Panc1 (cell line): ENCODE results near the gene AP2B1. TPM values are rescaled to one million over a fixed set of nuclear protein-coding genes. Genes with fewer than 3 reads are reported as not detected.

Source experiments
- ATAC-seq: fragments of 200-7000 bp; cut with Tn5 transposase; 2 replicates; pipeline ENCODE4 v1.9.1; 2020; ENCODE audit warnings: mild to moderate bottlenecking, moderate library complexity
- BruUV-seq: library from RNA; stranded (reverse); fragments of 400-500 nt; replicated peaks from 2 replicates; lab custom pipeline; 2021; lab: Mats Ljungman, UMichigan
- CTCF ChIA-PET: fragments of 300-600 bp; sonication (Branson Sonifier 250); formaldehyde crosslinking; loops from one replicate; lab custom pipeline; 2022; ENCODE audit warnings: antibody characterized with exemption; lab: Charles Lee
- POLR2A ChIA-PET: fragments of 300-600 bp; sonication (Branson Sonifier 250); formaldehyde crosslinking; loops from one replicate; lab custom pipeline; 2022; ENCODE audit warnings: antibody characterized with exemption; lab: Charles Lee
- DNase-seq: peaks from one replicate; pipeline ENCODE4 v3.0.0-alpha.2; 2010; ENCODE audit warnings: low read depth, low spot score
- H3K27ac ChIP-seq: 2 replicates; pipeline ENCODE4 v1.5.1; 2011; ENCODE audit warnings: mild to moderate bottlenecking, low read length, inconsistent platforms
- H3K27me3 ChIP-seq: fragments of 200-500 bp; sonication (Bioruptor generic); 2 replicates; pipeline ENCODE4 v1.6.0; 2014; ENCODE audit warnings: low read length, inconsistent platforms; ENCODE audit not compliant: control insufficient read depth, insufficient read depth
- H3K36me3 ChIP-seq: fragments of 200-500 bp; sonication (Bioruptor generic); 2 replicates; pipeline ENCODE4 v1.5.1; 2014; ENCODE audit warnings: inconsistent platforms, mild to moderate bottlenecking, low read length, moderate library complexity; ENCODE audit not compliant: control insufficient read depth, insufficient read depth
- H3K4me1 ChIP-seq: 2 replicates; pipeline ENCODE4 v1.5.1; 2011; ENCODE audit warnings: inconsistent platforms, mild to moderate bottlenecking, low read length, moderate library complexity; ENCODE audit not compliant: control insufficient read depth, insufficient read depth
- H3K4me3 ChIP-seq, 2 experiments: 2 replicates each; pipeline ENCODE4 v1.5.1; 2011 to 2012; ENCODE audit warnings: low read depth in 2 of 2, low read length in 2 of 2, mild to moderate bottlenecking in 2 of 2, inconsistent platforms in 1 of 2, moderate library complexity in 1 of 2
- H3K9me3 ChIP-seq: fragments of 200-500 bp; sonication (Bioruptor generic); 2 replicates; pipeline ENCODE4 v1.5.1; 2014; ENCODE audit warnings: low read depth, mild to moderate bottlenecking, inconsistent platforms, low read length, moderate library complexity; ENCODE audit not compliant: control insufficient read depth, insufficient read depth
- POLR2AphosphoS5 ChIP-seq: IDR thresholded peaks from 2 replicates; pipeline ENCODE4 v1.6.1; 2012; ENCODE audit warnings: mild to moderate bottlenecking, low read depth, low read length, moderate library complexity
- REST ChIP-seq, 2 experiments: IDR thresholded peaks; 2 replicates each; pipeline ENCODE4 v1.6.1; 2011 to 2012; ENCODE audit warnings: low read depth in 2 of 2, control low read depth in 1 of 2, low read length in 1 of 2, mild to moderate bottlenecking in 1 of 2, moderate library complexity in 1 of 2; ENCODE audit not compliant: insufficient read depth in 1 of 2
- SIN3A ChIP-seq: IDR thresholded peaks from 2 replicates; pipeline ENCODE4 v1.6.1; 2012; ENCODE audit warnings: low read depth, mild to moderate bottlenecking, low read length, moderate library complexity, borderline replicate concordance; ENCODE audit not compliant: insufficient read depth
- TCF7L2 ChIP-seq: IDR thresholded peaks from 2 replicates; pipeline ENCODE4 v1.6.1; 2011; ENCODE audit warnings: mild to moderate bottlenecking, low read depth, low read length, inconsistent platforms
- in situ Hi-C: cut with HindIII; loops from 2 replicates; pipeline ENCODE4 v1.10.0; 2016; ENCODE audit warnings: low sequenced_read_pairs, low pct_unique_long_range_greater_than_20kb
- intact Hi-C: fragments of 100-400 bp; cut with micrococcal nuclease; formaldehyde crosslinking; loops from one replicate; pipeline ENCODE4 v1.10.0; 2022; ENCODE audit not compliant: unreplicated experiment
- total RNA-seq: library from RNA; stranded (reverse); gene quantifications from one replicate; pipeline ENCODE4 v1.2.1, GENCODE V29; 2021; ENCODE audit not compliant: unreplicated experiment
- TF ChIP-seq, protein P1 (sequence below): fragments of 450-650 bp; IDR thresholded peaks from 2 replicates; pipeline ENCODE4 v1.5.1; 2017; ENCODE audit warnings: mild to moderate bottlenecking

Gene AP2B1
- total RNA-seq, 1 experiment from 2014 or later, result 446 TPM

GRCh38 chr17:35577830-35578196, 9.3 kb upstream of the AP2B1 start:
- ATAC-seq (peak; percentile 41; the same call in 1 of the 2 replicates), DNase-seq (no peak)
- intact Hi-C loops (no loop called here), in situ Hi-C loops (no loop called here)
- Histone ChIP-seq H3K9me3 (no peaks in the 10 kb centered on the region), H3K27me3 (no peaks in the 10 kb centered on the region), H3K27ac (peak overlapping the region; percentile 87), H3K36me3 (no peaks in the 10 kb centered on the region; the same call in 1 of the 2 replicates), H3K4me3 (peak overlapping the region; percentile 73 to 85), H3K4me1 (peaks cover 19% of the 10 kb centered on the region)
- CTCF ChIA-PET, result interaction anchor here (0.5 to 1.3 kb wide), 3 partner anchors 22 to 185 kb away, joined by 4 read pairs; no protein-coding TSS in a partner anchor
- POLR2A ChIA-PET, result interaction anchor here (0.5 to 1.3 kb wide), 3 partner anchors 9 to 271 kb away, joined by 3 to 9 read pairs (median 5); partner anchors contain the start of gene AP2B1
- TSS peak; percentile 96 for BruUV-seq
- TF ChIP-seq POLR2AphosphoS5, result no peak
- TF ChIP-seq, protein P1, sequence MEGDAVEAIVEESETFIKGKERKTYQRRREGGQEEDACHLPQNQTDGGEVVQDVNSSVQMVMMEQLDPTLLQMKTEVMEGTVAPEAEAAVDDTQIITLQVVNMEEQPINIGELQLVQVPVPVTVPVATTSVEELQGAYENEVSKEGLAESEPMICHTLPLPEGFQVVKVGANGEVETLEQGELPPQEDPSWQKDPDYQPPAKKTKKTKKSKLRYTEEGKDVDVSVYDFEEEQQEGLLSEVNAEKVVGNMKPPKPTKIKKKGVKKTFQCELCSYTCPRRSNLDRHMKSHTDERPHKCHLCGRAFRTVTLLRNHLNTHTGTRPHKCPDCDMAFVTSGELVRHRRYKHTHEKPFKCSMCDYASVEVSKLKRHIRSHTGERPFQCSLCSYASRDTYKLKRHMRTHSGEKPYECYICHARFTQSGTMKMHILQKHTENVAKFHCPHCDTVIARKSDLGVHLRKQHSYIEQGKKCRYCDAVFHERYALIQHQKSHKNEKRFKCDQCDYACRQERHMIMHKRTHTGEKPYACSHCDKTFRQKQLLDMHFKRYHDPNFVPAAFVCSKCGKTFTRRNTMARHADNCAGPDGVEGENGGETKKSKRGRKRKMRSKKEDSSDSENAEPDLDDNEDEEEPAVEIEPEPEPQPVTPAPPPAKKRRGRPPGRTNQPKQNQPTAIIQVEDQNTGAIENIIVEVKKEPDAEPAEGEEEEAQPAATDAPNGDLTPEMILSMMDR, result no peak
- TF ChIP-seq REST (IDR thresholded peaks at IDR 0.05; ENCODE audit: insufficient read depth in 1 of 2, low read depth in 2 of 2, low read length in 1 of 2), result no peak
- no peak for TF ChIP-seq TCF7L2
- TF ChIP-seq SIN3A, result no peak

DNA sequence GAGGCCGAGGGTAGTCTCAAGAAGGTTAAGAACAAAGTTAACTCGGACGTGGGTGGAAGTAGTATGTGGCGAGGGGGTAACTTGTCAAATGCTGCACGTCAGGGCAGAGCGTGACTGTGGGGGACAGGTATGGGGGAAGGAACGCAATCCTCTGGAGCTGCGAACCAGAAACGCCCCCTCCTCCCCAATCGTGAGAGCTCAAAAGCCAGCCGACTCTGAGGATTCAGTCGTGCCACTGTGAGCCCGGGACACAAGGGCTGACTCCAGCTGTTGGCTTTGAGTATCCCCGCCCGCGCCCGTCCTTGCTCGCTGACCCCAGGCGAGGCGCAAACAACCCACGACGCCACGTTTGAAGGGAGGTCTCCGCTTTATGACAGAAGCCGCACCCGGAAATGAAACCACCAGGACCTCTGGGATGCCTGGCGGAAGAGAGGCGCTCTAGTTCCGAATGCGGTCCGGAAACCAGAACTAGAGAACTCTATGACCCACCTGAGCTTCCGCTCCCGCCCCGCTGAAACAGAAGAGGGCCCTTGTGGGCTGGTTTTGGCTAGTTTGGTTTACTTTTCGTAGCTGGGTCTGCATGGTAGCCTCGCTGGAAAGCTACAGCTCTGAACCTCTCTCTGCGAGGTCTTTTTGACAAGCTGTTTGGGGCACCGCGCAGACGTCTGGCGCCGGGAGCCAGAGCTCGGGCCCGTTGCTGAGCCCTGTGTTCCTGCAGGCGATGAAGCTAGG, 8.8 kb upstream of the AP2B1 start, which contains the start of gene PEX12:
PEX12 (minus strand) TSS at position 375 of the 732 bp plus-strand sequence. CDS start 550 bp downstream, outside the sequence.
- BruUV-seq, result no TSS peak
- Histone ChIP-seq H3K27me3 (no peaks in the 10 kb centered on the region), H3K27ac (peak within 1 kb of the TSS; percentile 87), H3K36me3 (no peaks in the 10 kb centered on the region; the same call in 1 of the 2 replicates), H3K4me3 (peak within 1 kb of the TSS; percentile 73 to 85), H3K4me1 (peaks cover 19% of the 10 kb centered on the region), H3K9me3 (no peaks in the 10 kb centered on the region)
- in situ Hi-C loops (no loop called here), intact Hi-C loops (no loop called here)
- peak; percentile 99 for ATAC-seq
- POLR2A ChIA-PET, result interaction anchor here (0.5 to 1.3 kb wide), 6 partner anchors 8 to 276 kb away, joined by 3 to 9 read pairs (median 4); partner anchors contain the start of gene AP2B1
- peak; percentile 70 for DNase-seq
- CTCF ChIA-PET, result interaction anchor here (0.5 to 1.3 kb wide), 3 partner anchors 23 to 185 kb away, joined by 4 read pairs; no protein-coding TSS in a partner anchor
- TF ChIP-seq TCF7L2 (peak; percentile 81), SIN3A (peak; percentile 98; the same call in 1 of the 2 replicates), POLR2AphosphoS5 (peak; percentile 99), REST (IDR thresholded peaks at IDR 0.05; ENCODE audit: insufficient read depth in 1 of 2, low read depth in 2 of 2, low read length in 1 of 2) (peak; percentile 28 to 43; a peak in 1 of 4 replicates)
- TF ChIP-seq, protein P1, result no peak
